Tibial nerve (tissue), 3 donors: Measurements from ENCODE around the gene KLHL4.

Experiments used
- CTCF ChIP-seq, 5 experiments: fragments of 200-600 bp in 3 of 5; fragments of 450-650 bp in 2 of 5; sonication (generic) in 3 of 5; IDR thresholded peaks; one replicate each; pipeline ENCODE4 v1.5.1; 2016 to 2019; ENCODE audit warnings: antibody characterized with exemption in 5 of 5, mild to moderate bottlenecking in 3 of 5, moderate library complexity in 2 of 5
- POLR2A ChIP-seq, 2 donors: fragments of 450-650 bp; IDR thresholded peaks; one replicate each; pipeline ENCODE4 v1.6.1; 2017; ENCODE audit warnings: antibody characterized with exemption in 2 of 2, mild to moderate bottlenecking in 2 of 2, moderate library complexity in 2 of 2

GRCh38 chrX:87582453-87582852 lies 64.9 kb downstream of the KLHL4 start:
- TF ChIP-seq POLR2A (IDR thresholded peaks at IDR 0.05), result no peak
- TF ChIP-seq CTCF (IDR thresholded peaks at IDR 0.05), result no peak
